DOHH2 (cell line): ENCODE measurements around the gene VWA3B.

ENCODE experiments used
- H3F3A ChIP-seq: fragments of 200-600 bp; sonication (generic), shearing (Covaris generic); 2 replicates; pipeline ENCODE4 v1.6.0; 2016; ENCODE audit warnings: antibody characterized with exemption, mild to moderate bottlenecking; ENCODE audit not compliant: control insufficient read depth, insufficient read depth
- H3K27ac ChIP-seq: fragments of 200-600 bp; sonication (generic); 2 replicates; pipeline ENCODE4 v1.5.1; 2014; ENCODE audit warnings: low read depth, mild to moderate bottlenecking, low read length, moderate library complexity
- H3K27me3 ChIP-seq: fragments of 200-600 bp; sonication (generic); 2 replicates; pipeline ENCODE4 v1.6.1; 2014; ENCODE audit warnings: mild to moderate bottlenecking, low read length, mixed read lengths; ENCODE audit not compliant: control insufficient read depth
- H3K36me3 ChIP-seq: fragments of 200-600 bp; sonication (generic); 2 replicates; pipeline ENCODE4 v1.6.1; 2014; ENCODE audit warnings: mild to moderate bottlenecking, low read length, moderate library complexity, mixed read lengths; ENCODE audit not compliant: control insufficient read depth
- H3K4me1 ChIP-seq: fragments of 200-600 bp; sonication (generic); 2 replicates; pipeline ENCODE4 v1.6.1; 2014; ENCODE audit warnings: mild to moderate bottlenecking, low read length, mixed read lengths; ENCODE audit not compliant: control insufficient read depth
- H3K4me2 ChIP-seq: fragments of 200-600 bp; sonication (generic); 2 replicates; pipeline ENCODE4 v1.6.0; 2014; ENCODE audit warnings: mild to moderate bottlenecking, low read length, moderate library complexity
- H3K4me3 ChIP-seq: fragments of 200-600 bp; sonication (generic); 2 replicates; pipeline ENCODE4 v1.5.1; 2014; ENCODE audit warnings: mild to moderate bottlenecking, low read length, mixed read lengths
- H3K79me2 ChIP-seq: fragments of 200-600 bp; sonication (generic); 2 replicates; pipeline ENCODE4 v1.6.1; 2014; ENCODE audit warnings: mild to moderate bottlenecking, low read length, mixed read lengths; ENCODE audit not compliant: control insufficient read depth
- H3K9me2 ChIP-seq: fragments of 200-600 bp; sonication (generic); replicated peaks from 2 replicates; pipeline ENCODE4 v1.6.1; 2014; ENCODE audit warnings: mild to moderate bottlenecking, low read length, mixed read lengths; ENCODE audit not compliant: control insufficient read depth
- H3K9me3 ChIP-seq: fragments of 200-600 bp; sonication (generic); 2 replicates; pipeline ENCODE4 v1.6.1; 2014; ENCODE audit warnings: antibody characterized with exemption, low read length, mixed read lengths; ENCODE audit not compliant: control insufficient read depth, insufficient read depth
- H4K20me1 ChIP-seq: fragments of 200-600 bp; sonication (generic); 2 replicates; pipeline ENCODE4 v1.6.0; 2014; ENCODE audit warnings: low read depth, mild to moderate bottlenecking, antibody characterized with exemption, low read length, moderate library complexity; ENCODE audit not compliant: control insufficient read depth, insufficient read depth
- CTCF ChIP-seq: fragments of 200-600 bp; sonication (generic); IDR thresholded peaks from one replicate; pipeline ENCODE4 v1.5.1; 2014; ENCODE audit warnings: antibody characterized with exemption, mild to moderate bottlenecking, low read depth, low read length; ENCODE audit not compliant: poor library complexity, severe bottlenecking
- EZH2phosphoT487 ChIP-seq: fragments of 200-600 bp; sonication (generic); IDR thresholded peaks from 2 replicates; pipeline ENCODE4 v1.6.1; 2017; ENCODE audit warnings: borderline replicate concordance, mild to moderate bottlenecking, antibody characterized with exemption, low read length, moderate library complexity, mixed read lengths

Gene VWA3B

GRCh38 chr2:98348066-98348561 lies 261.1 kb downstream of the VWA3B start:
- Histone ChIP-seq H3K4me1 (no peaks in the 10 kb centered on the region), H3K27ac (no peak overlapping the region), H3K9me2 (no peaks in the 10 kb centered on the region), H3K79me2 (no peaks in the 10 kb centered on the region), H3K9me3 (no peaks in the 10 kb centered on the region), H3K4me3 (no peak overlapping the region), H3K4me2 (no peak overlapping the region), H4K20me1 (no peaks in the 10 kb centered on the region), H3K36me3 (no peaks in the 10 kb centered on the region), H3K27me3 (peaks cover 6% of the 10 kb centered on the region), H3F3A (no peaks in the 10 kb centered on the region)
- TF ChIP-seq CTCF (no peak), EZH2phosphoT487 (no peak)

GRCh38 chr2:98350411-98350810 lies 263.4 kb downstream of the VWA3B start:
- H3K36me3 ChIP-seq, result no peaks in the 10 kb centered on the region
- no peak overlapping the region for H3K4me2 ChIP-seq
- no peak overlapping the region for H3K27ac ChIP-seq
- no peaks in the 10 kb centered on the region for H3K4me1 ChIP-seq
- H3K27me3 ChIP-seq, result peaks cover 6% of the 10 kb centered on the region
- H3K9me3 ChIP-seq, result no peaks in the 10 kb centered on the region
- H4K20me1 ChIP-seq, result no peaks in the 10 kb centered on the region
- H3K79me2 ChIP-seq, result no peaks in the 10 kb centered on the region
- H3K9me2 ChIP-seq, result no peaks in the 10 kb centered on the region
- TF ChIP-seq EZH2phosphoT487 (no peak), CTCF (no peak)
- no peaks in the 10 kb centered on the region for H3F3A ChIP-seq
- H3K4me3 ChIP-seq, result no peak overlapping the region

- Histone ChIP-seq H3K27ac (no peak overlapping the region), H3K4me3 (no peak overlapping the region), H3K4me2 (no peak overlapping the region), H3K79me2 (no peaks in the 10 kb centered on the region), H3K36me3 (no peaks in the 10 kb centered on the region), H3K4me1 (no peaks in the 10 kb centered on the region), H3K9me3 (no peaks in the 10 kb centered on the region), H3K27me3 (peaks cover 3% of the 10 kb centered on the region; the same call in 1 of the 2 replicates), H3K9me2 (no peaks in the 10 kb centered on the region), H4K20me1 (no peaks in the 10 kb centered on the region), H3F3A (no peaks in the 10 kb centered on the region)
- TF ChIP-seq EZH2phosphoT487 (no peak), CTCF (no peak)
These were observed 268.9 kb downstream of the VWA3B start for GRCh38 chr2:98355881-98356280.
